HepG2 (cell line): ENCODE measurements around the gene RBAK. TPM values are rescaled to one million over a fixed set of nuclear protein-coding genes. Genes with fewer than 3 reads are reported as not detected.

ENCODE experiments used
- ATAC-seq: fragments of 200-7000 bp; cut with Tn5 transposase; 3 replicates; pipeline ENCODE4 v1.9.1; 2020; ENCODE audit warnings: mild to moderate bottlenecking, moderate library complexity
- BruUV-seq: library from RNA; stranded (reverse); fragments of 400-500 nt; replicated peaks from 2 replicates; lab custom pipeline; 2021; lab: Mats Ljungman, UMichigan
- CTCF ChIA-PET: fragments of 300-600 bp; formaldehyde crosslinking; extraction: SDS; loops from one replicate; lab custom pipeline; 2021; ENCODE audit warnings: low total read pairs, inconsistent platforms, low intra/inter-chr PET ratio; lab: Yijun Ruan, JAX
- POLR2A ChIA-PET: fragments of 350-600 bp; sonication (Branson Sonifier 250); formaldehyde crosslinking; loops from one replicate; lab custom pipeline; 2020; ENCODE audit warnings: antibody characterized with exemption, inconsistent platforms; lab: Yijun Ruan, JAX
- DNase-seq: peaks from one replicate; pipeline ENCODE4 v3.0.0-alpha.2; 2015; ENCODE audit warnings: low spot score
- FAIRE-seq: peaks from 3 replicates; lab custom pipeline; 2011; peaks lifted over from hg19 to GRCh38; lab: Jason Lieb, UNC
- H2AFZ ChIP-seq: one replicate; pipeline ENCODE4 v1.6.1; 2011; ENCODE audit warnings: low read length, inconsistent platforms
- H3K27ac ChIP-seq: fragments of 300-600 bp; 3 replicates; pipeline ENCODE4 v1.8.0; 2011; ENCODE audit warnings: mixed run types, mild to moderate bottlenecking, mixed read lengths, low read length, inconsistent platforms; ENCODE audit not compliant: insufficient read depth; ENCODE audit errors: extremely low read length
- H3K27me3 ChIP-seq, 2 experiments: fragments of 200-600 bp in 1 of 2; 2 replicates in 1 of 2; 3 replicates in 1 of 2; pipeline versions ENCODE4 v1.6.0 to v1.8.0; 2011; ENCODE audit warnings: low read length in 2 of 2, mild to moderate bottlenecking in 2 of 2, moderate library complexity in 2 of 2, inconsistent platforms in 1 of 2; ENCODE audit not compliant: insufficient read depth in 2 of 2, control insufficient read depth in 1 of 2
- H3K36me3 ChIP-seq, 2 experiments: fragments of 200-600 bp in 1 of 2; replicated peaks in 1 of 2; 2 replicates in 1 of 2; 3 replicates in 1 of 2; pipeline versions ENCODE4 v1.5.1 to v1.8.0; 2011; ENCODE audit warnings: low read length in 2 of 2, inconsistent platforms in 1 of 2; ENCODE audit not compliant: insufficient read depth in 2 of 2, control insufficient read depth in 1 of 2
- H3K4me1 ChIP-seq: 2 replicates; pipeline ENCODE4 v1.5.1; 2012; ENCODE audit warnings: low read length, inconsistent platforms; ENCODE audit not compliant: insufficient read depth
- H3K4me2 ChIP-seq: 2 replicates; pipeline ENCODE4 v1.6.0; 2011; ENCODE audit warnings: low read depth, low read length, inconsistent platforms
- H3K4me3 ChIP-seq, 3 experiments: fragments of 200-600 bp in 1 of 3; sonication (generic), shearing (Covaris generic) in 1 of 3; replicated peaks in 1 of 3; 2 replicates each; pipeline ENCODE4 v1.5.1; 2011 to 2016; ENCODE audit warnings: low read length in 3 of 3, inconsistent platforms in 2 of 3, low read depth in 2 of 3, mild to moderate bottlenecking in 2 of 3, control low read depth in 1 of 3, mixed read lengths in 1 of 3; ENCODE audit not compliant: insufficient read depth in 1 of 3
- H3K79me2 ChIP-seq: one replicate; pipeline ENCODE4 v1.6.1; 2011; ENCODE audit warnings: low read length, inconsistent platforms; ENCODE audit not compliant: insufficient read depth
- H3K9ac ChIP-seq: 2 replicates; pipeline ENCODE4 v1.6.0; 2011; ENCODE audit warnings: mild to moderate bottlenecking, low read depth, low read length, inconsistent platforms; ENCODE audit not compliant: insufficient read depth
- H3K9me3 ChIP-seq: 2 replicates; pipeline ENCODE4 v1.5.1; 2012; ENCODE audit warnings: mild to moderate bottlenecking, low read length
- H4K20me1 ChIP-seq: 2 replicates; pipeline ENCODE4 v1.6.0; 2011; ENCODE audit warnings: inconsistent platforms, mild to moderate bottlenecking, low read length, moderate library complexity; ENCODE audit not compliant: insufficient read depth
- MTF1 ChIP-seq: sonication (generic); formaldehyde crosslinking; IDR thresholded peaks from 2 replicates; pipeline ENCODE4 v1.5.0; 2020; ENCODE audit warnings: missing genetic modification reagents
- ZNF260 ChIP-seq: sonication (generic); formaldehyde crosslinking; IDR thresholded peaks from 2 replicates; pipeline ENCODE4 v1.4.0; 2020; ENCODE audit warnings: missing genetic modification reagents, low read depth, mild to moderate bottlenecking, borderline replicate concordance
- ZNF335 ChIP-seq: sonication (generic); formaldehyde crosslinking; IDR thresholded peaks from 2 replicates; pipeline ENCODE4 v1.4.0; 2020; ENCODE audit warnings: missing genetic modification reagents
- WGBS: methylation state at CpG from one replicate; pipeline ENCODE4 v1.1.6; 2017; ENCODE audit warnings: low lambda C conversion rate; 5-methylcytosine and 5-hydroxymethylcytosine counted together
- in situ Hi-C: cut with HindIII; loops from 2 replicates; pipeline ENCODE4 v1.10.0; 2017; ENCODE audit warnings: low pct_unique_long_range_greater_than_20kb; ENCODE audit not compliant: extremely low pct_ligation_motif_present
- intact Hi-C: fragments of 100-400 bp; cut with micrococcal nuclease; formaldehyde crosslinking; loops from one replicate; pipeline ENCODE4 v1.10.0; 2022; ENCODE audit not compliant: unreplicated experiment
- polyA plus RNA-seq, 8 experiments: library from polyadenylated mRNA; depleted of rRNA in 3 of 8; stranded (reverse) in 7 of 8; unstranded in 1 of 8; fragments of >200 nt; fragmentation: Illumina TruSeq in 4 of 8; extraction: Trizol in 4 of 8; gene quantifications; 2 replicates each; pipeline versions ENCODE4 v1.2.1 to v1.2.3, GENCODE V29; 2011 to 2016; ENCODE audit warnings: low read depth in 4 of 8, missing spikeins in 1 of 8, mixed read lengths in 1 of 8; ENCODE audit not compliant: insufficient read depth in 1 of 8
- small RNA-seq, 3 experiments: library from RNA; depleted of rRNA; stranded (forward); fragments of <200 nt; gene quantifications; one replicate each; pipeline ENCODE3, GENCODE V24; 2012; ENCODE audit warnings: low read depth in 2 of 3, low replicate concordance in 1 of 3; ENCODE audit not compliant: insufficient read length in 3 of 3, insufficient read depth in 2 of 3
- total RNA-seq, 5 experiments: library from RNA; depleted of rRNA; stranded (reverse); fragments of >200 nt; fragmentation: Illumina TruSeq; extraction: Trizol; gene quantifications; 2 replicates each; pipeline ENCODE4 v1.2.3, GENCODE V29; 2016; ENCODE audit warnings: low read depth in 1 of 5
- TF ChIP-seq, protein P1 (sequence below): sonication (generic); formaldehyde crosslinking; IDR thresholded peaks from 2 replicates; pipeline ENCODE4 v1.4.0; 2020; ENCODE audit warnings: missing genetic modification reagents, borderline replicate concordance
- TF ChIP-seq, protein P2 (sequence below): IDR thresholded peaks from 2 replicates; pipeline ENCODE4 v1.6.1; 2016

The RBAK gene
- total and polyA plus RNA-seq, 2 of the 13 experiments (the other 11 are each of a cell fraction or from before 2014, with no cell fraction given), result 4.4 to 11.8 TPM

- no peak overlapping the region for H3K27ac ChIP-seq
- in situ Hi-C loops (no loop called here), intact Hi-C loops (no loop called here)
- peaks cover 0 to 13% of the 10 kb centered on the region in 2 experiments; a peak in 3 of 5 replicates for H3K27me3 ChIP-seq
- no peaks in the 10 kb centered on the region for H4K20me1 ChIP-seq
- ATAC-seq, result peak; percentile 25; the same call in 2 of the 3 replicates
- 56% methylated on average over 11 of the region's 56 CpGs for WGBS
- H3K9ac ChIP-seq, result no peak overlapping the region
- no peak overlapping the region for H3K4me2 ChIP-seq
- no peak overlapping the region for H3K4me3 ChIP-seq
- DNase-seq, result no peak
- POLR2A ChIA-PET, result no interaction called here
- no peaks in the 10 kb centered on the region for H3K4me1 ChIP-seq
- CTCF ChIA-PET, result no interaction called here
- no peak for FAIRE-seq
- no peaks in the 10 kb centered on the region for H3K9me3 ChIP-seq
- no peaks in the 10 kb centered on the region for H3K36me3 ChIP-seq
- TF ChIP-seq ZNF260 (CRISPR knock-in tag) (no peak), MTF1 (CRISPR knock-in tag) (no peak), ZNF335 (no peak)
- TF ChIP-seq, protein P1, sequence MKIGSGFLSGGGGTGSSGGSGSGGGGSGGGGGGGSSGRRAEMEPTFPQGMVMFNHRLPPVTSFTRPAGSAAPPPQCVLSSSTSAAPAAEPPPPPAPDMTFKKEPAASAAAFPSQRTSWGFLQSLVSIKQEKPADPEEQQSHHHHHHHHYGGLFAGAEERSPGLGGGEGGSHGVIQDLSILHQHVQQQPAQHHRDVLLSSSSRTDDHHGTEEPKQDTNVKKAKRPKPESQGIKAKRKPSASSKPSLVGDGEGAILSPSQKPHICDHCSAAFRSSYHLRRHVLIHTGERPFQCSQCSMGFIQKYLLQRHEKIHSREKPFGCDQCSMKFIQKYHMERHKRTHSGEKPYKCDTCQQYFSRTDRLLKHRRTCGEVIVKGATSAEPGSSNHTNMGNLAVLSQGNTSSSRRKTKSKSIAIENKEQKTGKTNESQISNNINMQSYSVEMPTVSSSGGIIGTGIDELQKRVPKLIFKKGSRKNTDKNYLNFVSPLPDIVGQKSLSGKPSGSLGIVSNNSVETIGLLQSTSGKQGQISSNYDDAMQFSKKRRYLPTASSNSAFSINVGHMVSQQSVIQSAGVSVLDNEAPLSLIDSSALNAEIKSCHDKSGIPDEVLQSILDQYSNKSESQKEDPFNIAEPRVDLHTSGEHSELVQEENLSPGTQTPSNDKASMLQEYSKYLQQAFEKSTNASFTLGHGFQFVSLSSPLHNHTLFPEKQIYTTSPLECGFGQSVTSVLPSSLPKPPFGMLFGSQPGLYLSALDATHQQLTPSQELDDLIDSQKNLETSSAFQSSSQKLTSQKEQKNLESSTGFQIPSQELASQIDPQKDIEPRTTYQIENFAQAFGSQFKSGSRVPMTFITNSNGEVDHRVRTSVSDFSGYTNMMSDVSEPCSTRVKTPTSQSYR (CRISPR knock-in tag), result no peak
- TF ChIP-seq, protein P2, sequence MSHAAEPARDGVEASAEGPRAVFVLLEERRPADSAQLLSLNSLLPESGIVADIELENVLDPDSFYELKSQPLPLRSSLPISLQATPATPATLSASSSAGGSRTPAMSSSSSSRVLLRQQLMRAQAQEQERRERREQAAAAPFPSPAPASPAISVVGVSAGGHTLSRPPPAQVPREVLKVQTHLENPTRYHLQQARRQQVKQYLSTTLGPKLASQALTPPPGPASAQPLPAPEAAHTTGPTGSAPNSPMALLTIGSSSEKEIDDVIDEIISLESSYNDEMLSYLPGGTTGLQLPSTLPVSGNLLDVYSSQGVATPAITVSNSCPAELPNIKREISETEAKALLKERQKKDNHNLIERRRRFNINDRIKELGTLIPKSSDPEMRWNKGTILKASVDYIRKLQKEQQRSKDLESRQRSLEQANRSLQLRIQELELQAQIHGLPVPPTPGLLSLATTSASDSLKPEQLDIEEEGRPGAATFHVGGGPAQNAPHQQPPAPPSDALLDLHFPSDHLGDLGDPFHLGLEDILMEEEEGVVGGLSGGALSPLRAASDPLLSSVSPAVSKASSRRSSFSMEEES (CRISPR knock-in tag), result no peak
- TF ChIP-seq, all 625 proteins: peak for 0
- H3K79me2 ChIP-seq, result no peaks in the 10 kb centered on the region
- BruUV-seq, result no TSS peak
- H2AFZ ChIP-seq, result no peak overlapping the region
These were observed 71.7 kb downstream of the RBAK start for GRCh38 chr7:5117095-5117970.

Small RNAs within 50 kb of the gene (small RNA-seq; reads per million reads assigned to genes)
- gene AC092032.1, result 0 reads per million in 3 experiments

Other genes starting within 250 kb of the RBAK start
- not detected in 2 replicates for gene PAPOLB, start 183.8 kb upstream of the RBAK start, total RNA-seq (2016; rRNA removed; fragmentation: Illumina TruSeq; extraction: Trizol)
- not detected in 2 replicates for gene PAPOLB, start 183.8 kb upstream of the RBAK start, polyA plus RNA-seq (2011; rRNA removed)
- 0.09 and 0.52 TPM in 2 replicates for gene RADIL, start 162.1 kb upstream of the RBAK start, total RNA-seq (2016; rRNA removed; fragmentation: Illumina TruSeq; extraction: Trizol)
- 0.05 TPM in 2 replicates for gene RADIL, start 162.1 kb upstream of the RBAK start, polyA plus RNA-seq (2011; rRNA removed)
- gene MMD2, start 86.7 kb upstream of the RBAK start, total RNA-seq (2016; rRNA removed; fragmentation: Illumina TruSeq; extraction: Trizol), result not detected in 2 replicates
- not detected in 2 replicates for gene MMD2, start 86.7 kb upstream of the RBAK start, polyA plus RNA-seq (2011; rRNA removed)
- gene WIPI2, start 144.4 kb downstream of the RBAK start, total RNA-seq (2016; rRNA removed; fragmentation: Illumina TruSeq; extraction: Trizol), result 35.0 and 42.3 TPM in 2 replicates
- gene WIPI2, start 144.4 kb downstream of the RBAK start, polyA plus RNA-seq (2011; rRNA removed), result 73.4 and 79.0 TPM in 2 replicates
- 21.2 and 31.7 TPM in 2 replicates for gene SLC29A4, start 237.1 kb downstream of the RBAK start, total RNA-seq (2016; rRNA removed; fragmentation: Illumina TruSeq; extraction: Trizol)
- 29.7 and 53.0 TPM in 2 replicates for gene SLC29A4, start 237.1 kb downstream of the RBAK start, polyA plus RNA-seq (2011; rRNA removed)